Stimulated activated CD4-positive, alpha-beta T cell treated with anti-CD3 and anti-CD28 coated beads, Interleukin-1b, Interleukin-23, amount 100 ng/mL, for 24 hours (primary cell): Measurements from ENCODE around the gene RGP1.
A peak's percentile ranks its signal among the peaks of the same experiment; 100 is the strongest.

Experiments
- DNase-seq, 4 experiments: peaks; one replicate each; pipeline ENCODE4 v3.0.0-alpha.2; 2020; ENCODE audit warnings: low read depth in 4 of 4, low spot score in 1 of 4

Gene RGP1

GRCh38 chr9:35767458-35767857, 18.4 kb downstream of the RGP1 start:
- DNase-seq = no peak

DNA sequence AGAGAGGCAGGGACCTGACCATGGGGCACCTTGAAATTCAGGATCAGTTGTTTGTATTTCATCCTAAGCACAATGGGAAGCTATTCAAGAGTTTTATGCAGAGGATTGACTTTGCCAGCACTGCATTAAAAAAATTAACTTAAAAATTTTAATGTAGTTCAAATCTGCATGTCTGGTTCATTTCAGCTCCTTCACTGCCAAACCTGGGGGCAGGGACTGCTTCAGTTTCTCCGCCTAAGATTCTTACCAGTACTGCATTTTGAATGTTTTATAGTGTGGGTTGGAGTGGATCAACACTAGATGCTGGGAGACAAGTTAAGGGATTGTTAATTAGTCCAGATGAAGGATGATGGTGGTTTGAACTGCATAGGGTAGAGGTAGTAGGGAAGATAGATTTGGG, 20.7 kb downstream of the RGP1 start:
- no peak for DNase-seq

DNA sequence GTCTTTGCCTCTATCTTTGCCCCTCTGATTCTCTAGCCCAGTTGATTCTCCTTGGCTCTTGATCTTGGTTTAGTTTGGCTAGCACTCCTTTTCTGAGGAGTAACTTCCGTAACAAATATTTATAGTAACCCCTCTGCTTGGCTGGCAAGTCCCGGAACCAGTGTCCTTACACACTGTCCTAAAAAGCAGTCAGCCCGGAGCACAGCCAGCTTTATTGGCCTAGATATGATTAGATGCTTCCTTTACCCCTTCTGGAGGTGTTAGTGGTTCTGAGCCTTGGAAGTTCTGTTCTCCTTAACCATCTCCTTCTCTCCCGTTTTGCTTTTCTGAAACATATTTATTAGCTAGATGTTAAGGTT, 22.0 kb downstream of the RGP1 start:
- no peak for DNase-seq

- DNase-seq = no peak
These were observed 22.4 kb downstream of the RGP1 start for GRCh38 chr9:35771534-35771933.

DNA sequence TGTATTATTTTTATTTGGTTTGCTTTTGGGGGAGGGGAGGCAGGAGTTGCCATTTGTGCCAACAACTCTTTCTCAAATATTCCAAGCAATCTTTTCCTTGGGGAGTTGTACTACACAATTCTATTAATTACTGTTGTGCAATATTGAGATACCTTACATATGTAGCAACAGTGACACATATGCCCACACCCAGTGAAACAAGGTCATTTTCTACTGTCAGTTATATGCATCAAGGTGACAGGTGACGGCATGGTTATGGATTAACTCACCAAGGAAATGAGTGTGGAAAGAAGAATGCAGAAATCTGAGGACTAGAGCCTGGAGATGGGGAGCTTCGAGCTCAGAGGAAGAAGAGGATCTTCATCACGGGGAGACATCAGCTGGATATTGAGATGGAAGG, 22.9 kb downstream of the RGP1 start:
- DNase-seq = no peak

DNA sequence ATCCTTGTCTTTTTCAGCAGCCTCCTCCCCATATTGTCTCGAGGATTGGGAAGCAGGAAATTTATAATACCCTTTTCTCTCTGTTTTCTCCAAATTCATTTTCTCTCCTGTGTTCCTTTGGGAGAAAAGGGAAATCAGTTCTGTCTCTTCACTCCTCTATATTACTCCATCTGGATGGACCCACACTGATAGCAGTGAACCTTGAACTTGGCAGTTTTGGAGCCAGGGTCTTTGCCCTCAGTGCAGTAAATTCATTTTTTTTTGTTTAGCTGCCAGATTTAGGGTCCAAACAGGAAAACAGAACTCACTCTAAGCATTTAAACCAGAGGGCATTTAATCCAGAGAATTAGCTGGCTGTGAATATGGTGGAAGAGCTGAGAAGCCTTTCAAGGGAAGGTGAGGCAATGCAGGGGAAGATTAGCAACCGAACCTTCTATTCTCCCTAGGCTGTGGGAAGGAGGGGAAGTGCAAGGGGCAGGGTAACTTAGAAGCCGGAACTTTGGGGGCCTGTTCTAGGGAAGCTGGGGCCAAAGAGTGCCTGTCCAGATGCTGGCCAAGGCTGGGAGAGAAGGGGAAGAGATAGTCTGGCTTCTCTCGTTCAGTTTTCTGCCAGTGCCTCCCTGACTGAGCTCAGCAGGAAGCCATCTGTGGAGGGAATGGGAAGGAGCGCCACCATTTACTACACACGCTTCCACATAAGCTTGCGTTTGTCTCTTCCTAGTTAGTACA, 26.0 kb downstream of the RGP1 start:
- no peak for DNase-seq

DNA sequence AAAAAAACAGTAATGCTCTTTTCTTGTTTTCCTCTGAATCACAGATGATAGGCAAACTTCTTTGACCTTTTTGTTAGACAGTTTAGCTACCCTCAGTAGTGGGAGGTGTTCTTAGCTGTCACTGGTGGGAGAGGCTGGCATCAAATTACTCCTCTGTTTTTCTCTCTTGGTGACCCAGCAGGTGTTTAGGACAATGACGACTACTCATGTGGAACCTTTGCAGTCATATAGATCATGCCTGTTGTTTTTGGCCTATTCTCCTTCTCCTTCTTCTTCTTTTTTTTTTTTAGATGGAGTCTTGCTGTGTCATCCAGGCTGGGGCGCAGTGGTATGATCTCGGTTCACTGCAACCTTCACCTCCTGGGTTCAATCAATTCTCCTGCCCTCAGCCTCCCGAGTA, 26.9 kb downstream of the RGP1 start:
- DNase-seq = no peak

DNA sequence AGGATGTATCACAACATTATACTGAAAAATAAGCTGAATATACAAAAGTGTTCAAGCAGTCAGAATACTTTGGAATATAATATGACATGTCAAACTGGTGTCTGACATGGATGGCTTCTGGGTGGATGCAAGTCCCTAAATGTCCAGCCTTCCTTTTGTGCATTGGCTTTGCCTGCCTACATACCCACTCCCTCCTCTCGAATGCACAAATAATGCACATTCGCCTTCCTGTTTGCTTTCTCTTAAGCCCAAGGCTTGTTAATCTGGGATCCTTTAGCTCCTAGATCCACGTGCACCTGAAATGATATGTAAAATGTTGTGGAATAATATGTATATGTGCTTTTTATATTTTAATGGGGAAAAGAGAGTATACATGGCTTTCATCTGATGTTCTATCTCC, 29.4 kb downstream of the RGP1 start:
- DNase-seq = no peak

GRCh38 chr9:35781066-35781465, 32.0 kb downstream of the RGP1 start:
- DNase-seq = no peak

- no peak for DNase-seq
These were observed 34.3 kb downstream of the RGP1 start for GRCh38 chr9:35783418-35783817.

DNA sequence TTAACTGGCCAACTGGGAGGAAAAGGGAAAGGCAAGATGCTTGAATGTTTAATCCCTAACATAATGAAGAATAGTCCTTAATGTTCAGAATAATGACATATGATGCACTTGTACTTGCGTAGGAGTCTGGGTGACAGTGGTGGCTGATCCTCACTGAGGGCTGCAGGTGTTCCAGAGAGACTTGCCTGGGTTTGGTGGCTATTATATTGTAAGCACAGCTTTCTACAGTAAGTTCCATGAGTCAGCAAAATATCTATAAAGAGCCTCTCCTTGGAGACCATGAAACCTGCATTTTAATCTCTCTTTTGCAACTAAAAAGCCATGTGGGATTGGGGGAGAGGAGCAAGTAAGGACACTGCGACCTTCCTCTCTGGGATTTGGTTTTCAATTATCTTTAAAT, 40.5 kb downstream of the RGP1 start:
- DNase-seq = no peak

- DNase-seq = no peak
These were observed 40.9 kb downstream of the RGP1 start for GRCh38 chr9:35790025-35790384.

- DNase-seq = peak in 3 of 4 experiments; percentile 13 to 22 (median 21)
These were observed 41.6 kb downstream of the RGP1 start for GRCh38 chr9:35790385-35791296.

DNA sequence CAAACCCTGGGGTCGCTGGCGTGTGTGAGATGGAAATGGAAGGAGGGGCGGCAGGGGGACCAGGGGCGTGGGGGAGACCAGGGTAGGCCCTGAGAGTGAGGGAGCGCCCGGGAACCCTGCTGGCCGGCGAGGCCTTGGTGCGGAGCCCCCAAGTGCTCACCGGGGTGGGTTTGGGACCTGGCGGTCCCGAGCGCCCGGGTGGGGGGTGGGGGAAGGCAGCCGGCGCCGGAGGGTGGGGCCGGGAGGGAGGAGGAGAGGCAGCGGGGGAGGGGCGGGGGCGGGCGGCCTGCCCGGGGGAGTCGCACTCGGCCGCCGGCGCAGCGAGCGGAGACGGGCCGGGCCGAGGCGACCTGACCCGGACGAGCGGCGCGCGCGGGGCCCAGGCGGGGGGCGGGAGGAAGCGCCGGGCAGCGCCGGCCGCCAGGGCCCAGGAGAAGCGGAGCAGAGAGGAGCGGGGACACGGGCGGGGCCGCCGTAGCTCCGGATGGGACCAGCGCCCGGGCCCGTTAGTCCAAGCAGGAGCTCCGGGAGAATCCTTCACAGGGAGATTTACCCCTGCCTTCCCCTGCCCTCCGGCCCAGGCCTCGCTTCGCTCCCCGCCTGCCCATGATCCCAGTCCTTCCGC, 42.3 kb downstream of the RGP1 start, which contains the start of gene NPR2:
Gene NPR2 (plus strand): TSS at position 295 of the 625 bp plus-strand sequence. CDS start 818 bp downstream, outside the sequence.
- no peak for DNase-seq

- no peak for DNase-seq
These were observed 43.1 kb downstream of the RGP1 start for GRCh38 chr9:35792024-35792813.

DNA sequence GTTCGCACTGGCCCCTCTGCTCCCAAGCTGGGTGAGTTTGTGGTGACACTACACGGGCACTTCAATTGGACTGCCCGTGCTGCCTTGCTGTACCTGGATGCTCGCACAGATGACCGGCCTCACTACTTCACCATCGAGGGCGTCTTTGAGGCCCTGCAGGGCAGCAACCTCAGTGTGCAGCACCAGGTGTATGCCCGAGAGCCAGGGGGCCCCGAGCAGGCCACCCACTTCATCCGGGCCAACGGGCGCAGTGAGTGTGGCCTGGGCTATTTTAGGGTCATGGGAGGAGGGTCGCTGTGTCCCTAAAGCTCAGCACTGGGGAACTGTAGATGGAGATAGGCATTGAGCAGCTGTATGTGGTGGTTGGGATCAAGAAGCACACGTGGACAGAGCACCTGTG, 43.7 kb downstream of the RGP1 start:
- no peak for DNase-seq

- DNase-seq = no peak
These were observed 44.4 kb downstream of the RGP1 start for GRCh38 chr9:35793461-35793860.

DNA sequence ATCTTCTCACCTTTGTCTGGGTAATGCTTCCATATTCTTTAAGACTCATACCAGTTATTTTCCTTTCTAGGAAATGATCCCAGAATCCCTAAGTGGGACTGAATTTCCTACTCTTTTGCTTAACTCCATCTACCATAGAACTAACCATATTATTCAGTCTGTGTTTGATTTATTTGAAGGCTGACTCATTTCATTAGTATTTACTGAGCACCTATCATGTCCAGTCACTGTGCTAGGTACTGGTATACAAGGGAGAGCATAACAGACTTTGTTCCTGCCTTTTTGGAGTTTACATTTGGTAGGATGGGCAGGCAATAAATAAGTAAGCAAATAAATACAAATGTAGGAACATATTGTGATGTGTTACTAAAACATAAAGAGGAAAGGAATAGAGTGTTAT, 46.6 kb downstream of the RGP1 start:
- no peak for DNase-seq

DNA sequence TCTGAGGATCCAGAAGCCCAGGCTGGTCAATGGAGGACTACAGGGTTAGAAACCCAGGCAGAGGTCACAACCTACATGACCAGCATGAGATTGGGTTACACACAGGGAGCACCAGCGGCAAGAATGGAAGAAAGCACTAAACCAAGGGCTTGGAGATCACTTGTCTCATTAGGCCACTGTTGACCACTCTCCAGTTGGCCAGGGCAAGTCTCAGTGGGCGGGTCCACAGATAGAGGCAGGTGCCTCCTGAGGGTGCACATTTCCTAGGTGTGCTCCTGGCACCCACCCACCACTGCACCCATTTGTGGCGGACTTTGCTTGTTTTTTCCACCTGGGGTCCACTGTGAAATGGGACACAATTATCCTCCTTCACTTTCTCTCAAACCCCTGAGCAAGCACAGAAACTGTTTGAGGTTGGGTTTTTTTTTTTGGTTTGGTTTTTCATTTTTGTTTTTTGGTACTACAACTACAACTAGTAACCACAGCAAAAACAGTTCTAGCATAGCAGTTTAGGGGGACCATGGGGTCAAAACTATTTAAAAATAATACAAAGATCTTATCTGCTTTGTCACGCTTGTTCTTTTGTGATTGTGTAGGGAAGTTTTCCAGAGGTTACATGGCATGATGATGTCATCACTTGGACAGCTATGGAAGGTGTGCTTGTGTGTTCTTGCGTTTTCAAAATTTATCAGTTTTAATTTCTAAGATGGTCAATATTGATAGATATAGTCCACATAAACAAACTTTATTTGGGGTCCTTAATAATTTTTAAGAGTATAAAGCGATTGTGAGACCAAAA, 48.4 kb downstream of the RGP1 start:
- DNase-seq = no peak

- peak in 3 of 4 experiments; percentile 26 to 37 (median 35) for DNase-seq
These were observed 49.7 kb downstream of the RGP1 start for GRCh38 chr9:35798658-35799374.
